Endodermal cell (in vitro differentiated cells): ENCODE results near the gene ARL4C. TPM values are rescaled to one million over a fixed set of nuclear protein-coding genes. Genes with fewer than 3 reads are reported as not detected.

Source experiments
- DNase-seq: peaks from one replicate; pipeline ENCODE4 v3.0.0-alpha.2; 2017
- H3K27ac ChIP-seq: 2 replicates; pipeline ENCODE4 v1.5.1; 2013; ENCODE audit warnings: mild to moderate bottlenecking, low read depth, low read length, moderate library complexity
- H3K27me3 ChIP-seq: 2 replicates; pipeline ENCODE4 v1.6.1; 2013; ENCODE audit warnings: mild to moderate bottlenecking, low read length, moderate library complexity; ENCODE audit not compliant: insufficient read depth, control insufficient read depth, poor library complexity, severe bottlenecking
- H3K36me3 ChIP-seq: 2 replicates; pipeline ENCODE4 v1.7.0; 2013; ENCODE audit warnings: mild to moderate bottlenecking, low read length, moderate library complexity; ENCODE audit not compliant: control insufficient read depth, insufficient read depth
- H3K4me1 ChIP-seq: one replicate; pipeline ENCODE4 v1.7.0; 2013; ENCODE audit warnings: low read length; ENCODE audit not compliant: control insufficient read depth, insufficient read depth
- H3K4me3 ChIP-seq: 2 replicates; pipeline ENCODE4 v1.5.1; 2013; ENCODE audit warnings: mild to moderate bottlenecking, low read length, moderate library complexity
- H3K9ac ChIP-seq: 2 replicates; pipeline ENCODE4 v1.6.1; 2013; ENCODE audit warnings: mild to moderate bottlenecking, low read length, moderate library complexity; ENCODE audit not compliant: poor library complexity, severe bottlenecking; ENCODE audit errors: extremely low read depth
- H3K9me3 ChIP-seq: 2 replicates; pipeline ENCODE4 v1.6.1; 2013; ENCODE audit warnings: mild to moderate bottlenecking, low read length, moderate library complexity; ENCODE audit not compliant: control insufficient read depth
- H3K27ac Mint-ChIP-seq: 2 replicates; pipeline ENCODE4 v1.8.0; 2020; ENCODE audit warnings: mixed read lengths
- H3K27me3 Mint-ChIP-seq: 2 replicates; pipeline ENCODE4 v1.8.0; 2021; ENCODE audit warnings: mild to moderate bottlenecking, mixed read lengths; ENCODE audit not compliant: insufficient read depth
- H3K36me3 Mint-ChIP-seq: 2 replicates; pipeline ENCODE4 v1.8.0; 2020; ENCODE audit warnings: low read depth, mixed read lengths
- H3K4me1 Mint-ChIP-seq: 2 replicates; pipeline ENCODE4 v1.8.0; 2020; ENCODE audit warnings: mixed read lengths
- H3K4me3 Mint-ChIP-seq: 2 replicates; pipeline ENCODE4 v1.8.0; 2020; ENCODE audit warnings: mild to moderate bottlenecking, moderate library complexity, mixed read lengths
- H3K9me3 Mint-ChIP-seq: 2 replicates; pipeline ENCODE4 v1.8.0; 2020; ENCODE audit warnings: mild to moderate bottlenecking, mixed read lengths
- CTCF ChIP-seq: fragments of 200-600 bp; sonication (generic); conservative IDR thresholded peaks from 2 replicates; pipeline ENCODE4 v1.5.0; 2021; ENCODE audit warnings: antibody characterized with exemption, mild to moderate bottlenecking
- WGBS, 2 experiments: methylation state at CpG; one replicate each; pipeline versions ENCODE4 v1.1.5 to v1.1.7; 2013; ENCODE audit warnings: missing lambda C conversion rate in 2 of 2, mixed read lengths in 1 of 2; ENCODE audit not compliant: insufficient coverage in 1 of 2, insufficient read length in 1 of 2; 5-methylcytosine and 5-hydroxymethylcytosine counted together
- total RNA-seq, 2 donors: library from RNA; stranded (reverse); fragmentation: NEBNext Ultra II Directional in 1 of 2; extraction: Animal tissue kit (Norgen Biotek cat#: 25700) in 1 of 2; gene quantifications; 2 replicates in 1 of 2; 3 replicates in 1 of 2; pipeline ENCODE4 v1.2.1, GENCODE V29; 2021

Gene ARL4C
- total RNA-seq, 2 donors from 2014 or later, result 9.3 to 21.7 TPM

GRCh38 chr2:234481301-234481700 lies 15.6 kb downstream of the ARL4C start:
- Histone ChIP-seq H3K9me3 (no peaks in the 10 kb centered on the region), H3K4me3 (no peak overlapping the region), H3K36me3 (no peaks in the 10 kb centered on the region), H3K27ac (no peak overlapping the region), H3K27me3 (no peaks in the 10 kb centered on the region), H3K4me1 (no peaks in the 10 kb centered on the region), H3K9ac (no peak overlapping the region)
- WGBS, 2 experiments, result 92 to 100% methylated on average over 4 to 5 of the region's 5 CpGs
- Mint-ChIP-seq H3K4me3 (no peak overlapping the region), H3K27ac (no peak overlapping the region), H3K9me3 (no peaks in the 10 kb centered on the region), H3K27me3 (peaks cover 2% of the 10 kb centered on the region), H3K4me1 (no peaks in the 10 kb centered on the region), H3K36me3 (no peaks in the 10 kb centered on the region)
- no peak for TF ChIP-seq CTCF
- DNase-seq, result no peak

- no peak for TF ChIP-seq CTCF
- Histone ChIP-seq H3K27ac (no peak overlapping the region), H3K4me1 (no peaks in the 10 kb centered on the region), H3K9me3 (no peaks in the 10 kb centered on the region), H3K27me3 (no peaks in the 10 kb centered on the region), H3K36me3 (no peaks in the 10 kb centered on the region), H3K9ac (no peak overlapping the region), H3K4me3 (no peak overlapping the region)
- DNase-seq, result no peak
- WGBS, 2 experiments, result 94 to 97% methylated on average over 2 of the region's 3 CpGs
- no peak overlapping the region for H3K27ac Mint-ChIP-seq
- no peak overlapping the region for H3K4me3 Mint-ChIP-seq
- H3K9me3 Mint-ChIP-seq, result no peaks in the 10 kb centered on the region
- no peaks in the 10 kb centered on the region for H3K4me1 Mint-ChIP-seq
- H3K27me3 Mint-ChIP-seq, result peaks cover 2% of the 10 kb centered on the region
- H3K36me3 Mint-ChIP-seq, result no peaks in the 10 kb centered on the region
Measured at GRCh38 chr2:234480337-234480736, 16.5 kb downstream of the ARL4C start.

- H3K27ac Mint-ChIP-seq, result no peak overlapping the region
- 96 to 97% methylated on average over 9 of the region's 9 CpGs for WGBS, 2 experiments
- no peaks in the 10 kb centered on the region for H3K9me3 ChIP-seq
- no peaks in the 10 kb centered on the region for H3K36me3 Mint-ChIP-seq
- no peaks in the 10 kb centered on the region for H3K4me1 Mint-ChIP-seq
- H3K4me3 ChIP-seq, result no peak overlapping the region
- H3K27me3 ChIP-seq, result no peaks in the 10 kb centered on the region
- no peak for TF ChIP-seq CTCF
- H3K27ac ChIP-seq, result no peak overlapping the region
- H3K4me3 Mint-ChIP-seq, result no peak overlapping the region
- DNase-seq, result peak; percentile 3
- no peaks in the 10 kb centered on the region for H3K9me3 Mint-ChIP-seq
- no peaks in the 10 kb centered on the region for H3K4me1 ChIP-seq
- peaks cover 2% of the 10 kb centered on the region for H3K27me3 Mint-ChIP-seq
- H3K9ac ChIP-seq, result no peak overlapping the region
- H3K36me3 ChIP-seq, result no peaks in the 10 kb centered on the region
Measured at GRCh38 chr2:234479465-234479864, 17.4 kb downstream of the ARL4C start.
